ENCODE data around the gene ANXA9. TPM values are rescaled to one million over a fixed set of nuclear protein-coding genes. Genes with fewer than 3 reads are reported as not detected.

Gene ANXA9
- polyA plus RNA-seq, 1 donor (not counting 4 experiments of a cell fraction or from before 2014, with no cell fraction given), result 0.76 TPM

GRCh38 chr1:150999051-150999674, 17.1 kb downstream of the ANXA9 start:
- Histone ChIP-seq H3K4me1 (ENCODE audit: control insufficient read depth, extremely low read depth, insufficient read depth, low read length) (peaks cover 15% of the 10 kb centered on the region), H3K9me3 (ENCODE audit: control insufficient read depth, low read depth, low read length) (no peaks in the 10 kb centered on the region), H2AFZ (ENCODE audit: control insufficient read depth, low read length) (no peak overlapping the region), H4K20me1 (ENCODE audit: control insufficient read depth, extremely low read depth, insufficient read depth, low read length) (no peaks in the 10 kb centered on the region), H3K79me2 (ENCODE audit: control insufficient read depth, insufficient read depth, low read length) (no peaks in the 10 kb centered on the region), H3K9me1 (ENCODE audit: control insufficient read depth, extremely low read depth, insufficient read depth, low read length) (no peaks in the 10 kb centered on the region), H3K36me3 (ENCODE audit: control insufficient read depth in 2 of 2, extremely low read depth in 1 of 2, insufficient read depth in 2 of 2, low read length in 2 of 2) (peaks cover 0 to 2% of the 10 kb centered on the region in 2 experiments), H3K4me3 (ENCODE audit: control insufficient read depth in 2 of 3, extremely low read depth in 1 of 3, insufficient read depth in 2 of 3, low read depth in 1 of 3, low read length in 3 of 3) (no peak overlapping the region), H3K4me2 (ENCODE audit: control insufficient read depth, extremely low read depth, insufficient read depth, low read depth, low read length) (no peak overlapping the region), H3K9ac (ENCODE audit: control insufficient read depth, extremely low read depth, insufficient read depth, low read length) (no peak overlapping the region), H3K27ac (ENCODE audit: control insufficient read depth, insufficient read depth, low read length) (no peak overlapping the region), H3K27me3 (ENCODE audit: control insufficient read depth, extremely low read depth, insufficient read depth, low read length) (no peaks in the 10 kb centered on the region)
- dilution Hi-C loops (cut with MboI; ENCODE audit: extremely low pct_ligation_motif_present, low sequenced_read_pairs), result no loop called here
- no peak for FAIRE-seq
- TF ChIP-seq EZH2 (IDR thresholded peaks at IDR 0.05; ENCODE audit: low read length), result no peak
- TF ChIP-seq, protein P1, sequence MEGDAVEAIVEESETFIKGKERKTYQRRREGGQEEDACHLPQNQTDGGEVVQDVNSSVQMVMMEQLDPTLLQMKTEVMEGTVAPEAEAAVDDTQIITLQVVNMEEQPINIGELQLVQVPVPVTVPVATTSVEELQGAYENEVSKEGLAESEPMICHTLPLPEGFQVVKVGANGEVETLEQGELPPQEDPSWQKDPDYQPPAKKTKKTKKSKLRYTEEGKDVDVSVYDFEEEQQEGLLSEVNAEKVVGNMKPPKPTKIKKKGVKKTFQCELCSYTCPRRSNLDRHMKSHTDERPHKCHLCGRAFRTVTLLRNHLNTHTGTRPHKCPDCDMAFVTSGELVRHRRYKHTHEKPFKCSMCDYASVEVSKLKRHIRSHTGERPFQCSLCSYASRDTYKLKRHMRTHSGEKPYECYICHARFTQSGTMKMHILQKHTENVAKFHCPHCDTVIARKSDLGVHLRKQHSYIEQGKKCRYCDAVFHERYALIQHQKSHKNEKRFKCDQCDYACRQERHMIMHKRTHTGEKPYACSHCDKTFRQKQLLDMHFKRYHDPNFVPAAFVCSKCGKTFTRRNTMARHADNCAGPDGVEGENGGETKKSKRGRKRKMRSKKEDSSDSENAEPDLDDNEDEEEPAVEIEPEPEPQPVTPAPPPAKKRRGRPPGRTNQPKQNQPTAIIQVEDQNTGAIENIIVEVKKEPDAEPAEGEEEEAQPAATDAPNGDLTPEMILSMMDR (optimal IDR thresholded peaks at IDR 0.05 in 1 of 3, IDR thresholded peaks at IDR 0.05 in 1 of 3, conservative IDR thresholded peaks at IDR 0.05 in 1 of 3; ENCODE audit: extremely low read depth in 1 of 3, insufficient read depth in 2 of 3, low read length in 3 of 3), result no peak
- DNase-seq (ENCODE audit: low read depth, low spot score), result no peak

DNA sequence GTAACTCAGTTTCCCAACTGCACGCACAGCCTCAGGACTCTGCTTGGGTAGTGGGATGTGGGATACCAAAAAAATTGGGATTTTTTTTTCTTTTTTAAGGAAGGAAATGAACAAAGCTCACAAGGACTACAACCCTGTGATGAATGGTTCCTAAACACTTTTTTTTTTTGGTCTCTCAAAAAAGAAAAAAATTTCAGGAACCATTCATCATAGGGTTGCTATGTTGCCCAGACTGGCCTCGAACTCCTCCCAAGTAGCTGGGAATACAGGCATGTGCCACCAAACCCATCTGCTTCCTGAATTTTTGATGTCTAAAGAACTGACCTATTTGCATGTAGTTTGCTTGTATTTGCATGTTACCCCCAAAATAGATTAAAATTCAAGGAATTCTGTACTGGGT, 17.8 kb downstream of the ANXA9 start:
- Histone ChIP-seq H3K36me3 (ENCODE audit: control insufficient read depth in 2 of 2, extremely low read depth in 1 of 2, insufficient read depth in 2 of 2, low read length in 2 of 2) (peaks cover 0 to 2% of the 10 kb centered on the region in 2 experiments), H3K79me2 (ENCODE audit: control insufficient read depth, insufficient read depth, low read length) (no peaks in the 10 kb centered on the region)
- no peak for FAIRE-seq

More for the DNA sequence above, 17.8 kb downstream of the ANXA9 start:
- no peak for DNase-seq (ENCODE audit: low read depth, low spot score)
- Histone ChIP-seq H3K9me1 (ENCODE audit: control insufficient read depth, extremely low read depth, insufficient read depth, low read length) (no peaks in the 10 kb centered on the region), H3K4me3 (ENCODE audit: control insufficient read depth in 2 of 3, extremely low read depth in 1 of 3, insufficient read depth in 2 of 3, low read depth in 1 of 3, low read length in 3 of 3) (no peak overlapping the region), H4K20me1 (ENCODE audit: control insufficient read depth, extremely low read depth, insufficient read depth, low read length) (no peaks in the 10 kb centered on the region), H3K9ac (ENCODE audit: control insufficient read depth, extremely low read depth, insufficient read depth, low read length) (no peak overlapping the region), H2AFZ (ENCODE audit: control insufficient read depth, low read length) (no peak overlapping the region), H3K27ac (ENCODE audit: control insufficient read depth, insufficient read depth, low read length) (no peak overlapping the region), H3K4me2 (ENCODE audit: control insufficient read depth, extremely low read depth, insufficient read depth, low read depth, low read length) (no peak overlapping the region), H3K27me3 (ENCODE audit: control insufficient read depth, extremely low read depth, insufficient read depth, low read length) (no peaks in the 10 kb centered on the region), H3K4me1 (ENCODE audit: control insufficient read depth, extremely low read depth, insufficient read depth, low read length) (peaks cover 19% of the 10 kb centered on the region), H3K9me3 (ENCODE audit: control insufficient read depth, low read depth, low read length) (no peaks in the 10 kb centered on the region)
- TF ChIP-seq, protein P1 (optimal IDR thresholded peaks at IDR 0.05 in 1 of 3, IDR thresholded peaks at IDR 0.05 in 1 of 3, conservative IDR thresholded peaks at IDR 0.05 in 1 of 3; ENCODE audit: extremely low read depth in 1 of 3, insufficient read depth in 2 of 3, low read length in 3 of 3), result no peak
- no peak for TF ChIP-seq EZH2 (IDR thresholded peaks at IDR 0.05; ENCODE audit: low read length)
- dilution Hi-C loops (cut with MboI; ENCODE audit: extremely low pct_ligation_motif_present, low sequenced_read_pairs), result no loop called here

Measured in keratinocyte (primary cell).